ENCODE results near the gene AADAC. TPM values are rescaled to one million over a fixed set of nuclear protein-coding genes. Genes with fewer than 3 reads are reported as not detected.

The AADAC gene
- total RNA-seq, 2 donors from 2014 or later, result not detected

DNA sequence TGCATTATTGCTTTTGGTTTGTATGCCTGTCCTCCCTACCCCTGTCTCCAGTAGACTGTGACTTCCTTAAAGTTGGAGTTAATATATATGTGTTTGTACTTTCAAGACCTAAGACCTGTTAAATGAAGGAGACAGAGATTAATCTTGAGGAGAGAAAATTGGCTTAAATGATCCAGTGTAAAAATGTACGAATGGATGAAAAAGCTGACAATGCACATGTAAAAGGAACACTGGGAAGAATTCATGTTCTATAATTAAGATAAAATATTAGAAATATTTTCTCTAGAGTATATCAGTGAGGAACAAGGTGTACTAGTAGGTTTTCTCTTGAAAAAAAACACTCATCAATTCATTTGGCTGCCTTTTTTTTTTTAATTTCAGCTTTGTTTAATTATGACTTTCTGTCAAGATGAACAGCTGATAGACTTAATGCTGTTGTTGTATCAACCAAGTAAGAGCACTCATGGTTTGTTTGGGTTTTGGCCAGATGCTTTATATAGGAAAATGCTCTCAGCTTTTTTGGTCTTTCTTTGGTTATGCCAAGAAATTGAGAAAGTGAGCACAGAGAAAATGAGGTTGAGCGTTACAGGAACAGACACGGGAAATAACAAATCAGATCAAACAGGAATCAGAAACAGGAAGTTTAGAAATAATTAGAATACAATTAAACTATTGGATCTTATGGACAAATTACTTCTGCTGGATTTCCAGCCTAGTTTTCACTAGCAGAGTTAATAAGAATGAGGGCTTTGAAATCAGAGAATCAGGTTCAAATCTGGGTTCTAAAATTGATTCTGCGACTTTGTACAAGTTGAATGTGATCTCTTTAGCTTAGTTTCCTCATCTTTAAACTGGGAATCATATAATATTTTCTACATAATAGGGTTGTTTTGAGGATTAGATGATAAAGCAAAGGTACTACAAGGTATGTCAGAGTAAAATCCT, 38.3 kb upstream of the AADAC start:
- Histone ChIP-seq H3K27me3 (replicated peaks; ENCODE audit: insufficient read depth) (no peaks in the 10 kb centered on the region), H3K4me1 (ENCODE audit: control insufficient read depth in 1 of 2, low read depth in 2 of 2) (peaks cover 14 to 23% of the 10 kb centered on the region in 2 donors), H3K27ac (no peak overlapping the region), H3K4me3 (no peak overlapping the region), H3K36me3 (no peaks in the 10 kb centered on the region), H3K9me3 (no peaks in the 10 kb centered on the region)
- TF ChIP-seq, protein P1, sequence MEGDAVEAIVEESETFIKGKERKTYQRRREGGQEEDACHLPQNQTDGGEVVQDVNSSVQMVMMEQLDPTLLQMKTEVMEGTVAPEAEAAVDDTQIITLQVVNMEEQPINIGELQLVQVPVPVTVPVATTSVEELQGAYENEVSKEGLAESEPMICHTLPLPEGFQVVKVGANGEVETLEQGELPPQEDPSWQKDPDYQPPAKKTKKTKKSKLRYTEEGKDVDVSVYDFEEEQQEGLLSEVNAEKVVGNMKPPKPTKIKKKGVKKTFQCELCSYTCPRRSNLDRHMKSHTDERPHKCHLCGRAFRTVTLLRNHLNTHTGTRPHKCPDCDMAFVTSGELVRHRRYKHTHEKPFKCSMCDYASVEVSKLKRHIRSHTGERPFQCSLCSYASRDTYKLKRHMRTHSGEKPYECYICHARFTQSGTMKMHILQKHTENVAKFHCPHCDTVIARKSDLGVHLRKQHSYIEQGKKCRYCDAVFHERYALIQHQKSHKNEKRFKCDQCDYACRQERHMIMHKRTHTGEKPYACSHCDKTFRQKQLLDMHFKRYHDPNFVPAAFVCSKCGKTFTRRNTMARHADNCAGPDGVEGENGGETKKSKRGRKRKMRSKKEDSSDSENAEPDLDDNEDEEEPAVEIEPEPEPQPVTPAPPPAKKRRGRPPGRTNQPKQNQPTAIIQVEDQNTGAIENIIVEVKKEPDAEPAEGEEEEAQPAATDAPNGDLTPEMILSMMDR (IDR thresholded peaks at IDR 0.05), result no peak
- no peak for DNase-seq (ENCODE audit: low spot score)
- ATAC-seq (ENCODE audit: insufficient number of reproducible peaks, low FRiP score, low read depth), result no peak

DNA sequence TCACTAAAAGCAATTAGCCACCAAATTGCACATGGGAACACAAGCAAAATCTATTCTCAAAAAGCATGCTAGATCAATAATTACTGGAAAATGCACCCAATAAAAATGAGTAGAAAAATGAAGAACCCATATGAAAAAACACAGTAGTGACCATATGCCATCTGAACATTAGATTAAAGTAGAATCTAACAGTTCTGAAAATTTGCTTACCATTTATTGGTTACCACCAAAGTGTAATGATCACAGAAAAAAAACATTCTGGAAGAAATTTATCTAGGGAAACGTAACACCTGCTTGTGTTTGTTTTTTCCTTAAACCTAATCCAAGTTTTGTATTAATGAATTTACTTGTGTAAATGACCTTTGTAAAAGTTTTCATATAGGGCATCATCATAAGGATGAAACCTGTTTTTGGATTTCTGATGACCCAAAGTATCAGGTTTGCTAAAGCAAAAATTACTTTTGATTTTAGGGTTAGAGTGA, 37.6 kb upstream of the AADAC start:
- TF ChIP-seq, protein P1 (IDR thresholded peaks at IDR 0.05), result no peak
- Histone ChIP-seq H3K27me3 (replicated peaks; ENCODE audit: insufficient read depth) (no peaks in the 10 kb centered on the region), H3K4me1 (ENCODE audit: control insufficient read depth in 1 of 2, low read depth in 2 of 2) (peaks cover 7 to 16% of the 10 kb centered on the region in 2 donors), H3K27ac (no peak overlapping the region), H3K9me3 (no peaks in the 10 kb centered on the region), H3K4me3 (no peak overlapping the region), H3K36me3 (no peaks in the 10 kb centered on the region)
- no peak for DNase-seq (ENCODE audit: low spot score)
- no peak for ATAC-seq (ENCODE audit: insufficient number of reproducible peaks, low FRiP score, low read depth)

DNA sequence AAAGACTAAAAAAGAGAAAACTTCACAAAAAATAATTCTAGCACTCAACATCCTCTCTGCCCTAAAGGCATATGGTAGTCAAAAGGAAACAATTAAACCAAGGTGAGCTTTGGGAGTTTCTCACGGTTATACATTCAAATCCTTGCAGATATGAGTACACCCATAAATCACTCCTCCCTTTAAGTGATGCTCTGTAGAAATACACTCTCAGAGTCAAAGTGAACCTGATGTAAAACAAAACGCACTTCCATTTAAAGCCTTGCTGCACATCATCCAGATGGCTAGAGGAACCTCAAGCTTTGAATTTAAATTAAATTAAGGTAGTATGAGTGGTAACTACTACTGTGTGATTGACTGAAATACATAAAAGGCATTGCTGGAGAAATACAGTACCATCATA, 36.0 kb upstream of the AADAC start:
- DNase-seq (ENCODE audit: low spot score) (no peak), ATAC-seq (ENCODE audit: insufficient number of reproducible peaks, low FRiP score, low read depth) (no peak)

DNA sequence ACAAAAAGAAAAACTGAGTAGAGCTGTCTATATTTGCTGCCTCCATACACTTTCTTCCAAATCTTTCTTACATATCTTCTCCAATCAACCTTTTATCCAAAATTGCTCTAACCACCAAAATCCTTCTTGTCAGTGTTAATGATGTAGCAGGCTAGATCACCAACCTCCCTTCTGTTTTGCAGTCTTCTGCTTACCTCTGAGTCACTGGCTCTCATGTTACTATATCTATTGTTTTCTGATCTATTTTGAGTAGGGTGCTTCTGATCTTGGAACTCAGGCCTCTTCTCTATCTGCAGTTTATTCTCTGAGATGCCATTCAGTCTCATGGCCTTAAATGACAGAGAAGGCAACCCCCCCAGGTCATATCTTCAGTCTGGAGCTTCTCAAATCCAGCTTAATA, 26.3 kb upstream of the AADAC start:
- H3K27me3 ChIP-seq (replicated peaks; ENCODE audit: insufficient read depth), result no peaks in the 10 kb centered on the region
- no peaks in the 10 kb centered on the region for H3K4me1 ChIP-seq (ENCODE audit: control insufficient read depth in 1 of 2, low read depth in 2 of 2)
- DNase-seq (ENCODE audit: low spot score), result no peak
- H3K27ac ChIP-seq, result no peak overlapping the region
- TF ChIP-seq, protein P1 (IDR thresholded peaks at IDR 0.05), result no peak
- H3K36me3 ChIP-seq, result no peaks in the 10 kb centered on the region
- H3K9me3 ChIP-seq, result no peaks in the 10 kb centered on the region
- no peak for ATAC-seq (ENCODE audit: insufficient number of reproducible peaks, low FRiP score, low read depth)
- H3K4me3 ChIP-seq, result no peak overlapping the region

More for the DNA sequence above, 36.0 kb upstream of the AADAC start:
- H3K4me3 ChIP-seq, result no peak overlapping the region
- no peaks in the 10 kb centered on the region for H3K9me3 ChIP-seq
- TF ChIP-seq, protein P1 (IDR thresholded peaks at IDR 0.05), result no peak
- H3K27ac ChIP-seq, result no peak overlapping the region
- no peaks in the 10 kb centered on the region for H3K36me3 ChIP-seq
- no peaks in the 10 kb centered on the region for H3K27me3 ChIP-seq (replicated peaks; ENCODE audit: insufficient read depth)
- peaks cover 0 to 3% of the 10 kb centered on the region in 2 donors for H3K4me1 ChIP-seq (ENCODE audit: control insufficient read depth in 1 of 2, low read depth in 2 of 2)

GRCh38 chr3:151788401-151788800, 25.5 kb upstream of the AADAC start:
- Histone ChIP-seq H3K27ac (no peak overlapping the region), H3K27me3 (replicated peaks; ENCODE audit: insufficient read depth) (no peaks in the 10 kb centered on the region), H3K36me3 (no peaks in the 10 kb centered on the region), H3K4me3 (no peak overlapping the region), H3K9me3 (no peaks in the 10 kb centered on the region), H3K4me1 (ENCODE audit: control insufficient read depth in 1 of 2, low read depth in 2 of 2) (no peaks in the 10 kb centered on the region)
- no peak for DNase-seq (ENCODE audit: low spot score)
- ATAC-seq (ENCODE audit: insufficient number of reproducible peaks, low FRiP score, low read depth), result no peak
- TF ChIP-seq, protein P1 (IDR thresholded peaks at IDR 0.05), result no peak

All from thoracic aorta (tissue), 2 donors.